Fibroblast of skin of right quadriceps (primary cell): ENCODE data around the gene SS18L1.

Experiments used
- DNase-seq: peaks from one replicate; pipeline ENCODE4 v3.0.0-alpha.2; 2013

SS18L1 gene

GRCh38 chr20:62200491-62201172, 57.1 kb downstream of the SS18L1 start:
- no peak for DNase-seq

- DNase-seq: no peak
These were observed 57.9 kb downstream of the SS18L1 start for GRCh38 chr20:62201173-62202082.

- peak; percentile 44 for DNase-seq
These were observed 58.5 kb downstream of the SS18L1 start for GRCh38 chr20:62202083-62202395.

GRCh38 chr20:62202676-62203377, 59.3 kb downstream of the SS18L1 start:
- DNase-seq: no peak

GRCh38 chr20:62203378-62204030, 59.9 kb downstream of the SS18L1 start:
- peak; percentile 80 for DNase-seq

- no peak for DNase-seq
These were observed 62.2 kb downstream of the SS18L1 start for GRCh38 chr20:62205618-62206387.

GRCh38 chr20:62206388-62206775, 62.8 kb downstream of the SS18L1 start:
- DNase-seq: no peak

- DNase-seq: no peak
These were observed 64.7 kb downstream of the SS18L1 start for GRCh38 chr20:62208061-62208794.

GRCh38 chr20:62208795-62209755, 65.5 kb downstream of the SS18L1 start:
- DNase-seq: no peak

- no peak for DNase-seq
These were observed 66.4 kb downstream of the SS18L1 start for GRCh38 chr20:62209850-62210495.

- no peak for DNase-seq
These were observed 66.9 kb downstream of the SS18L1 start for GRCh38 chr20:62210496-62210855.

- no peak for DNase-seq
These were observed 67.6 kb downstream of the SS18L1 start for GRCh38 chr20:62211216-62211615.

- DNase-seq: no peak
These were observed 68.3 kb downstream of the SS18L1 start for GRCh38 chr20:62211769-62212288.

GRCh38 chr20:62212299-62212698, 68.7 kb downstream of the SS18L1 start:
- no peak for DNase-seq

- DNase-seq: no peak
These were observed 70.5 kb downstream of the SS18L1 start for GRCh38 chr20:62214067-62214466.

- DNase-seq: no peak
These were observed 71.7 kb downstream of the SS18L1 start for GRCh38 chr20:62215020-62215990.

- DNase-seq: no peak
These were observed 72.5 kb downstream of the SS18L1 start for GRCh38 chr20:62215991-62216635.
